CD4-positive, CD25-positive, alpha-beta regulatory T cell (primary cell): ENCODE measurements around the gene DDR1. TPM values are rescaled to one million over a fixed set of nuclear protein-coding genes. Genes with fewer than 3 reads are reported as not detected.
"Not testable (repeated sequence)": the region's sequence is repeated elsewhere in the genome, so short reads cannot be mapped to it uniquely, and the experiment has no call there.

ENCODE experiments used
- ATAC-seq, 2 donors: fragments of 150-1000 bp; cut with Tn5 transposase; one replicate each; pipeline ENCODE4 v1.10.0; 2021; ENCODE audit warnings: low read depth in 2 of 2, moderate number of reproducible peaks in 2 of 2, moderate library complexity in 1 of 2
- DNase-seq, 3 donors: peaks; one replicate each; pipeline versions ENCODE4 v3.0.0 to v3.0.0-alpha.2; 2012 to 2022; ENCODE audit warnings: mixed read lengths in 1 of 3
- H3K27ac ChIP-seq: one replicate; pipeline ENCODE4 v1.7.0; 2013; ENCODE audit warnings: mild to moderate bottlenecking, low read length; ENCODE audit not compliant: insufficient read depth, poor library complexity, severe bottlenecking
- H3K27me3 ChIP-seq: one replicate; pipeline ENCODE4 v1.7.0; 2013; ENCODE audit warnings: low read length; ENCODE audit not compliant: control insufficient read depth, insufficient read depth
- H3K36me3 ChIP-seq: one replicate; pipeline ENCODE4 v1.7.0; 2013; ENCODE audit warnings: mild to moderate bottlenecking, low read length, moderate library complexity; ENCODE audit not compliant: control insufficient read depth, insufficient read depth
- H3K4me1 ChIP-seq: 2 replicates; pipeline ENCODE4 v1.7.0; 2013; ENCODE audit warnings: mild to moderate bottlenecking, low read length; ENCODE audit not compliant: insufficient read depth, control insufficient read depth, poor library complexity, severe bottlenecking
- H3K4me3 ChIP-seq: one replicate; pipeline ENCODE4 v1.7.0; 2013; ENCODE audit warnings: low read depth, mild to moderate bottlenecking, low read length, moderate library complexity
- H3K9me3 ChIP-seq, 2 experiments: 1 replicate in 1 of 2; 2 replicates in 1 of 2; pipeline ENCODE4 v1.7.0; 2013; ENCODE audit warnings: low read length in 2 of 2, mild to moderate bottlenecking in 1 of 2, moderate library complexity in 1 of 2; ENCODE audit not compliant: control insufficient read depth in 2 of 2
- H3K27ac Mint-ChIP-seq, 3 donors: one replicate each; pipeline ENCODE4 v1.8.0; 2020 to 2022; ENCODE audit warnings: mild to moderate bottlenecking in 3 of 3, mixed read lengths in 3 of 3, moderate library complexity in 2 of 3
- H3K27me3 Mint-ChIP-seq: one replicate; pipeline ENCODE4 v1.8.0; 2022; ENCODE audit warnings: mild to moderate bottlenecking, mixed read lengths
- H3K36me3 Mint-ChIP-seq: one replicate; pipeline ENCODE4 v1.8.0; 2020; ENCODE audit warnings: mixed read lengths
- H3K4me1 Mint-ChIP-seq, 4 donors: one replicate each; pipeline ENCODE4 v1.8.0; 2020 to 2022; ENCODE audit warnings: mixed read lengths in 4 of 4, mild to moderate bottlenecking in 1 of 4
- H3K4me3 Mint-ChIP-seq, 4 donors: one replicate each; pipeline ENCODE4 v1.8.0; 2020 to 2022; ENCODE audit warnings: mild to moderate bottlenecking in 4 of 4, mixed read lengths in 4 of 4, moderate library complexity in 3 of 4
- H3K9me3 Mint-ChIP-seq, 7 donors: one replicate each; pipeline ENCODE4 v1.8.0; 2020 to 2022; ENCODE audit warnings: mixed read lengths in 7 of 7, mild to moderate bottlenecking in 3 of 7, moderate library complexity in 2 of 7
- polyA plus RNA-seq, 4 donors: library from polyadenylated mRNA; unstranded; fragments of 300-500 nt; fragmentation: Illumina TruSeq; gene quantifications; one replicate each; pipeline ENCODE4 v1.2.3, GENCODE V29; 2021
- total RNA-seq: library from RNA; stranded (reverse); gene quantifications from one replicate; pipeline ENCODE4 v1.2.3, GENCODE V29; 2022

DDR1 gene
- total and polyA plus RNA-seq, 5 donors from 2014 or later: 1.2 to 5.0 (median 2.3) TPM

DNA sequence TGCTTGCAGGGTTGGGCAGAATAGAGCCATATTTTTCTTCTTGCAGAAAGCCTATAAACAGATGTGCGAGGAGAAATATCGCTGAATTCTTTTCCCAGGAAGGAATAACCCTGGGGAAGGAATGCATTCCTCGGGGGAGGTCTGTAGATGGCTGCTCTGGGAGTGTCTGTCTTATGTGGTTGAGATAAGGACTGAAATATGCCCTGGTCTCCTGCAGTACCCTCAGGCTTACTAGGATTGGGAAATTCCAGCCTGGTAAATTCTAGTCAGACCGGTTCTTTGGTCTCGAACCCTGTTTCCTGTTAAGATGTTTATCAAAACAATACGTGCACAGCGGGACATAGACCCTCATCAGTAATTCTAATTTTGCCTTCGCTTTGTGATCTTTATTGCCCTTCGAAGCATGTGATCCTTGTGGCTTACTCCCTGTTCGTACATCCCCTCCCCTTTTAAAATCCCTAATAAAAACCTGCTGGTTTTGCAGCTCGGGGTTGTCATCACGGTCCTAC lies 15.0 kb upstream of the DDR1 start:
- H3K4me3 ChIP-seq, ATAC-seq, H3K27me3 ChIP-seq, H3K4me3 Mint-ChIP-seq, H3K36me3 ChIP-seq, H3K36me3 Mint-ChIP-seq, H3K27ac ChIP-seq, DNase-seq, H3K4me1 Mint-ChIP-seq, H3K4me1 ChIP-seq, H3K27ac Mint-ChIP-seq: not testable (repeated sequence)
- H3K27me3 Mint-ChIP-seq: peaks cover 26% of the 10 kb centered on the region
- peaks cover 9 to 26% of the 10 kb centered on the region in 2 experiments for H3K9me3 ChIP-seq
- H3K9me3 Mint-ChIP-seq: peaks cover 0 to 37% (median 11%) of the 10 kb centered on the region in 7 donors

- no peak overlapping the region for H3K27ac Mint-ChIP-seq
- ATAC-seq: no peak
- H3K27ac ChIP-seq: no peak overlapping the region
Measured at GRCh38 chr6:30870546-30870945, 13.8 kb upstream of the DDR1 start.

GRCh38 chr6:30871592-30872183 lies 12.6 kb upstream of the DDR1 start:
- Mint-ChIP-seq H3K4me3 (peak overlapping the region in 1 of 4 donors; percentile 40), H3K27ac (no peak overlapping the region), H3K36me3 (peaks cover 8% of the 10 kb centered on the region), H3K27me3 (peaks cover 26% of the 10 kb centered on the region), H3K9me3 (peaks cover 0 to 37% (median 11%) of the 10 kb centered on the region in 7 donors), H3K4me1 (peaks cover 0 to 10% (median 8%) of the 10 kb centered on the region in 4 donors)
- peaks cover 9 to 26% of the 10 kb centered on the region in 2 experiments for H3K9me3 ChIP-seq
- H3K4me1 ChIP-seq: no peaks in the 10 kb centered on the region
- H3K27ac ChIP-seq: no peak overlapping the region
- DNase-seq (no peak), ATAC-seq (no peak)
- no peak overlapping the region for H3K4me3 ChIP-seq
- H3K27me3 ChIP-seq: no peaks in the 10 kb centered on the region
- H3K36me3 ChIP-seq: no peaks in the 10 kb centered on the region

More at GRCh38 chr6:30870546-30870945, 13.8 kb upstream of the DDR1 start:
- H3K27me3 Mint-ChIP-seq: peaks cover 26% of the 10 kb centered on the region
- peaks cover 0 to 7% (median 5%) of the 10 kb centered on the region in 4 donors for H3K4me1 Mint-ChIP-seq
- H3K4me3 Mint-ChIP-seq: no peak overlapping the region
- no peaks in the 10 kb centered on the region for H3K27me3 ChIP-seq
- H3K4me1 ChIP-seq: no peaks in the 10 kb centered on the region
- H3K36me3 Mint-ChIP-seq: peaks cover 8% of the 10 kb centered on the region
- H3K36me3 ChIP-seq: no peaks in the 10 kb centered on the region
- H3K4me3 ChIP-seq: no peak overlapping the region
- no peak for DNase-seq
- peaks cover 0 to 37% (median 11%) of the 10 kb centered on the region in 7 donors for H3K9me3 Mint-ChIP-seq
- peaks cover 9 to 26% of the 10 kb centered on the region in 2 experiments for H3K9me3 ChIP-seq

- peaks cover 10% of the 10 kb centered on the region for H3K4me1 ChIP-seq
- peaks cover 0 to 37% (median 8%) of the 10 kb centered on the region in 7 donors for H3K9me3 Mint-ChIP-seq
- no peak overlapping the region for H3K27ac Mint-ChIP-seq
- peaks cover 20% of the 10 kb centered on the region for H3K27me3 Mint-ChIP-seq
- no peaks in the 10 kb centered on the region for H3K27me3 ChIP-seq
- H3K27ac ChIP-seq: no peak overlapping the region
- peaks cover 9 to 26% of the 10 kb centered on the region in 2 experiments for H3K9me3 ChIP-seq
- H3K36me3 Mint-ChIP-seq: peaks cover 8% of the 10 kb centered on the region
- no peak overlapping the region for H3K4me3 Mint-ChIP-seq
- DNase-seq (no peak), ATAC-seq (no peak)
- no peaks in the 10 kb centered on the region for H3K36me3 ChIP-seq
- no peak overlapping the region for H3K4me3 ChIP-seq
- H3K4me1 Mint-ChIP-seq: peaks cover 0 to 23% (median 15%) of the 10 kb centered on the region in 4 donors
Measured at GRCh38 chr6:30873137-30873640, 11.1 kb upstream of the DDR1 start.

- not testable (repeated sequence) for H3K4me3 Mint-ChIP-seq, H3K27ac ChIP-seq, DNase-seq, H3K27ac Mint-ChIP-seq, H3K4me3 ChIP-seq, ATAC-seq, H3K27me3 ChIP-seq, H3K36me3 Mint-ChIP-seq, H3K36me3 ChIP-seq
- H3K4me1 Mint-ChIP-seq: peaks cover 0 to 29% (median 16%) of the 10 kb centered on the region in 4 donors
- peaks cover 18% of the 10 kb centered on the region for H3K27me3 Mint-ChIP-seq
- peaks cover 0 to 37% (median 8%) of the 10 kb centered on the region in 7 donors for H3K9me3 Mint-ChIP-seq
- Histone ChIP-seq H3K9me3 (peaks cover 9 to 21% of the 10 kb centered on the region in 2 experiments), H3K4me1 (peaks cover 10% of the 10 kb centered on the region)
Measured at GRCh38 chr6:30873795-30874194, 10.5 kb upstream of the DDR1 start.

DNA sequence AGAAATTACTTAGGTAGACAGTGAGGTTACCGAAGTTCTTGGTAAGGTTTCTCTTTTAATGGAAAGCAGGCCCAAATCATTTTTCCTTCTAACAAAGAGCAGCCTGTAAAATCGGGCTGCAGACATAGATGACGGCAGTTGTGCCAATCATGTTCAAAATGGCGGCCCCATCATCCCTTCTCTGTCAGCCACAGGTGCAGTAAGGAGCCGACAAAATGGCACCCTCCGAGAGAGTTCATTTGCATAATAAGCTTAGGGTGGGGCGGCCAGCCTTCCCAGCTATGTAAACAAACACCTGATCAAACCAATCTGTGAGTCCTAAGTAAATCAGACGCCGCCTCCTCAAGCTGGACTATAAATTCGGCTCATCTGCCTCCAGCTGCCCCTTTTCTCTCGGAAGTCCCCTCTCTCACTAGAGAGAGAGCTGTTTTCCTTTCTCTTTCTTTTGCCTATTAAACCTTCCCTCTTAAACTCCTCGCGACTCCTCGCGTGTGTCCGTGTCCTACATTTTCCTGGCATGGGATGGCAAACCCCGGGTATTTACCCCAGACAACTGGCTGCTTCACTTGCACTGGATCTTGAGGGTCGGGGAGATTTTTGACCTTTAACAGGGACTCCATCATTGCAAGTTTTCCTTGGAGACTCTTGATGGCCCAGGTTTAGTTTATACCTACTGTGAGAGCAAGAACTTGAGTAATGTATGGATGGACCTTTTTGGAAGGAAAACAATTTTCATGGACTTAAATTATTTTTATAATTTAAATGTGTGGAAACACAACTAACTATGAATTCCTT lies 8.9 kb upstream of the DDR1 start:
- Mint-ChIP-seq H3K9me3 (peaks cover 0 to 24% (median 5%) of the 10 kb centered on the region in 7 donors), H3K4me1 (peaks cover 0 to 34% (median 17%) of the 10 kb centered on the region in 4 donors), H3K27ac (peak overlapping the region in 2 of 3 donors; percentile 65 to 73), H3K36me3 (peaks cover 8% of the 10 kb centered on the region), H3K27me3 (peaks cover 14% of the 10 kb centered on the region), H3K4me3 (no peak overlapping the region)
- ATAC-seq (no peak), DNase-seq (no peak)
- Histone ChIP-seq H3K27ac (no peak overlapping the region), H3K27me3 (no peaks in the 10 kb centered on the region), H3K4me1 (peaks cover 10% of the 10 kb centered on the region), H3K4me3 (no peak overlapping the region), H3K36me3 (no peaks in the 10 kb centered on the region), H3K9me3 (peaks cover 3 to 9% of the 10 kb centered on the region in 2 experiments)

GRCh38 chr6:30876039-30876730 lies 8.1 kb upstream of the DDR1 start:
- peaks cover 3 to 9% of the 10 kb centered on the region in 2 experiments for H3K9me3 ChIP-seq
- peaks cover 10% of the 10 kb centered on the region for H3K4me1 ChIP-seq
- H3K27me3 Mint-ChIP-seq: peaks cover 16% of the 10 kb centered on the region
- DNase-seq (no peak), ATAC-seq (no peak)
- H3K36me3 Mint-ChIP-seq: peaks cover 4% of the 10 kb centered on the region
- peaks cover 0 to 35% (median 14%) of the 10 kb centered on the region in 4 donors for H3K4me1 Mint-ChIP-seq
- H3K4me3 Mint-ChIP-seq: peak overlapping the region in 1 of 4 donors; percentile 7
- H3K9me3 Mint-ChIP-seq: peaks cover 0 to 19% (median 5%) of the 10 kb centered on the region in 7 donors
- H3K27ac ChIP-seq: no peak overlapping the region
- H3K4me3 ChIP-seq: no peak overlapping the region
- peak overlapping the region in 2 of 3 donors; percentile 43 to 56 for H3K27ac Mint-ChIP-seq
- H3K27me3 ChIP-seq: no peaks in the 10 kb centered on the region
- no peaks in the 10 kb centered on the region for H3K36me3 ChIP-seq
